K562 (cell line): ENCODE results near the gene SLC7A4. TPM values are rescaled to one million over a fixed set of nuclear protein-coding genes. Genes with fewer than 3 reads are reported as not detected.

Experiments used
- ATAC-seq: fragments of 200-7000 bp; cut with Tn5 transposase; 3 replicates; pipeline ENCODE4 v1.9.1; 2020; ENCODE audit warnings: moderate library complexity
- BruUV-seq: library from RNA; stranded (reverse); fragments of 400-500 nt; replicated peaks from 2 replicates; lab custom pipeline; 2021; lab: Mats Ljungman, UMichigan
- CTCF ChIA-PET: fragments of 300-600 bp; formaldehyde crosslinking; extraction: SDS; loops from one replicate; lab custom pipeline; 2021; ENCODE audit warnings: low intra/inter-chr PET ratio; lab: Yijun Ruan, JAX
- POLR2A ChIA-PET: fragments of 300-600, 350-650 bp; sonication (Branson Sonifier 250); formaldehyde crosslinking; extraction: SDS; loops from one replicate; lab custom pipeline; 2021; ENCODE audit warnings: antibody characterized with exemption, inconsistent platforms; lab: Yijun Ruan, JAX
- DNase-seq, 4 experiments: peaks; one replicate each; pipeline versions ENCODE4 v3.0.0 to v3.0.0-alpha.2; 2011 to 2018; ENCODE audit warnings: low spot score in 3 of 4, mixed read lengths in 3 of 4; ENCODE audit errors: extremely low read depth in 1 of 4
- FAIRE-seq: peaks from 2 replicates; lab custom pipeline; 2011; peaks lifted over from hg19 to GRCh38; lab: Jason Lieb, UNC
- H2AFZ ChIP-seq: 2 replicates; pipeline ENCODE4 v1.6.0; 2011; ENCODE audit warnings: low read depth, low read length, control low read depth, inconsistent platforms
- H3K27ac ChIP-seq: fragments of 200-600 bp; 3 replicates; pipeline ENCODE4 v1.8.0; 2011; ENCODE audit warnings: low read depth, mild to moderate bottlenecking, control low read depth, inconsistent platforms, low read length, moderate library complexity, mixed read lengths; ENCODE audit errors: extremely low read depth
- H3K27me3 ChIP-seq, 2 experiments: fragments of 300-600 bp in 1 of 2; 2 replicates in 1 of 2; 3 replicates in 1 of 2; pipeline versions ENCODE4 v1.6.0 to v1.8.0; 2011; ENCODE audit warnings: inconsistent platforms in 2 of 2, low read length in 2 of 2, mild to moderate bottlenecking in 1 of 2, mixed read lengths in 1 of 2, moderate library complexity in 1 of 2; ENCODE audit not compliant: control insufficient read depth in 2 of 2, insufficient read depth in 2 of 2
- H3K36me3 ChIP-seq: fragments of 300-600 bp; 3 replicates; pipeline ENCODE4 v1.8.0; 2011; ENCODE audit warnings: mild to moderate bottlenecking, low read length, inconsistent platforms; ENCODE audit not compliant: control insufficient read depth, insufficient read depth
- H3K4me1 ChIP-seq, 2 experiments: fragments of 200-600 bp in 1 of 2; replicated peaks in 1 of 2; 2 replicates in 1 of 2; 3 replicates in 1 of 2; pipeline versions ENCODE4 v1.5.1 to v1.8.0; 2011; ENCODE audit warnings: inconsistent platforms in 2 of 2, low read length in 2 of 2, mild to moderate bottlenecking in 1 of 2, mixed read lengths in 1 of 2, moderate library complexity in 1 of 2; ENCODE audit not compliant: control insufficient read depth in 2 of 2, insufficient read depth in 2 of 2
- H3K4me2 ChIP-seq: 2 replicates; pipeline ENCODE4 v1.6.1; 2011; ENCODE audit warnings: low read length, control low read depth, inconsistent platforms, mixed read lengths; ENCODE audit not compliant: insufficient read depth
- H3K4me3 ChIP-seq: fragments of 200-600 bp; sonication (generic), shearing (Covaris generic); 2 replicates; pipeline ENCODE4 v1.5.1; 2016; ENCODE audit warnings: control low read depth, inconsistent platforms
- H3K79me2 ChIP-seq: fragments of 200-600 bp; 3 replicates; pipeline ENCODE4 v1.8.0; 2011; ENCODE audit warnings: low read length, inconsistent platforms; ENCODE audit not compliant: control insufficient read depth, insufficient read depth
- H3K9ac ChIP-seq, 2 experiments: 2 replicates each; pipeline versions ENCODE4 v1.6.0 to v1.6.1; 2011; ENCODE audit warnings: low read depth in 2 of 2, low read length in 2 of 2, control low read depth in 1 of 2, inconsistent platforms in 1 of 2, mild to moderate bottlenecking in 1 of 2, mixed read lengths in 1 of 2; ENCODE audit not compliant: insufficient read depth in 1 of 2
- H3K9me1 ChIP-seq: one replicate; pipeline ENCODE4 v1.6.0; 2011; ENCODE audit warnings: inconsistent platforms, mild to moderate bottlenecking, low read length, moderate library complexity; ENCODE audit not compliant: control insufficient read depth, insufficient read depth
- H3K9me3 ChIP-seq: replicated peaks from 2 replicates; pipeline ENCODE4 v1.5.1; 2011; ENCODE audit warnings: low read depth, low read length, inconsistent platforms; ENCODE audit not compliant: control insufficient read depth, insufficient read depth
- H4K20me1 ChIP-seq: replicated peaks from 2 replicates; pipeline ENCODE4 v1.6.1; 2011; ENCODE audit warnings: low read length, inconsistent platforms, mixed read lengths; ENCODE audit not compliant: control insufficient read depth, insufficient read depth
- BHLHE40 ChIP-seq: IDR thresholded peaks from 2 replicates; pipeline ENCODE4 v1.6.1; 2011; ENCODE audit warnings: low read length, improper control_type of control experiment
- CEBPB ChIP-seq: fragments of 450-650 bp; IDR thresholded peaks from 2 replicates; pipeline ENCODE4 v1.6.1; 2016; ENCODE audit warnings: missing genetic modification characterization, missing compliant biosample characterization
- E2F6 ChIP-seq, 2 experiments: IDR thresholded peaks; 2 replicates each; pipeline ENCODE4 v1.6.1; 2011; ENCODE audit warnings: borderline replicate concordance in 1 of 2, control low read depth in 1 of 2, low read depth in 1 of 2, low read length in 1 of 2, mild to moderate bottlenecking in 1 of 2, mixed read lengths in 1 of 2, moderate library complexity in 1 of 2; ENCODE audit not compliant: insufficient read depth in 1 of 2, insufficient read length in 1 of 2, poor library complexity in 1 of 2, severe bottlenecking in 1 of 2; ENCODE audit errors: extremely low read depth in 1 of 2
- ETV5 ChIP-seq: sonication (generic); formaldehyde crosslinking; IDR thresholded peaks from 2 replicates; pipeline ENCODE4 v1.4.0; 2020; ENCODE audit warnings: low read depth, mild to moderate bottlenecking, missing genetic modification reagents
- HMGXB4 ChIP-seq: sonication (generic); formaldehyde crosslinking; IDR thresholded peaks from 2 replicates; pipeline ENCODE4 v1.8.1; 2023; ENCODE audit warnings: mild to moderate bottlenecking, missing genetic modification reagents
- JUNB ChIP-seq: fragments of 450-650 bp; formaldehyde crosslinking; conservative IDR thresholded peaks from 2 replicates; pipeline ENCODE4 v1.4.0; 2020; ENCODE audit warnings: mild to moderate bottlenecking
- KDM2B ChIP-seq: fragments of 250-450 bp; sonication (Bioruptor Pico); IDR thresholded peaks from 2 replicates; pipeline ENCODE4 v1.8.0; 2021; ENCODE audit warnings: mild to moderate bottlenecking, moderate library complexity
- SP2 ChIP-seq: IDR thresholded peaks from 2 replicates; pipeline ENCODE4 v1.6.1; 2011; ENCODE audit warnings: mild to moderate bottlenecking, low read depth, low read length, moderate library complexity; ENCODE audit not compliant: poor library complexity, severe bottlenecking; ENCODE audit errors: extremely low read depth
- STAT5B ChIP-seq: fragments of 250-450 bp; sonication (Bioruptor Pico); IDR thresholded peaks from 2 replicates; pipeline ENCODE4 v1.8.0; 2021; ENCODE audit warnings: mild to moderate bottlenecking, inconsistent platforms
- ZC3H4 ChIP-seq: sonication (generic); formaldehyde crosslinking; IDR thresholded peaks from 2 replicates; pipeline ENCODE4 v1.9.0; 2021; ENCODE audit warnings: missing genetic modification reagents, borderline replicate concordance
- ZHX1 ChIP-seq: fragments of 150-350 bp; conservative IDR thresholded peaks from 2 replicates; pipeline ENCODE4 v1.6.1; 2014; ENCODE audit warnings: low read length
- ZNF583 ChIP-seq: fragments of 250-450 bp; sonication (Bioruptor Pico); IDR thresholded peaks from 2 replicates; pipeline ENCODE4 v1.4.0; 2020
- WGBS: fragments of 100-300 bp; shearing (Covaris generic); methylation state at CpG from one replicate; pipeline ENCODE4 v1.1.6; 2016; ENCODE audit warnings: low coverage, mixed read lengths; ENCODE audit not compliant: insufficient coverage; ENCODE audit errors: missing lambda C conversion rate; 5-methylcytosine and 5-hydroxymethylcytosine counted together
- in situ Hi-C: fragments of 300-500 bp; cut with MboI; formaldehyde crosslinking; loops from 4 replicates; pipeline ENCODE4 v1.15.0; 2018; ENCODE audit warnings: inconsistent platforms, mixed read lengths
- intact Hi-C: fragments of 100-400 bp; cut with micrococcal nuclease; formaldehyde crosslinking; loops from 2 replicates; pipeline ENCODE4 v1.14.2; 2022
- polyA plus RNA-seq, 8 experiments: library from polyadenylated mRNA; depleted of rRNA in 4 of 8; stranded (reverse) in 5 of 8; unstranded in 3 of 8; fragments of >200 nt; fragmentation: Nextera tagmentation in 2 of 8; fragmentation: Illumina TruSeq in 1 of 8; extraction: Ambion mirVana in 2 of 8; extraction: Trizol in 1 of 8; gene quantifications; 2 replicates each; pipeline versions ENCODE4 v1.2.1 to v1.2.3, GENCODE V29; 2011 to 2014; ENCODE audit warnings: inconsistent platforms in 1 of 8, missing spikeins in 1 of 8
- total RNA-seq, 7 experiments: library from RNA; depleted of rRNA in 6 of 7; stranded (reverse); fragments of >200 nt in 6 of 7; fragmentation: Illumina TruSeq in 2 of 7; extraction: Trizol in 2 of 7; gene quantifications; 2 replicates each; pipeline versions ENCODE4 v1.2.1 to v1.2.3, GENCODE V29; 2011 to 2021; ENCODE audit warnings: low replicate concordance in 1 of 7

The SLC7A4 gene
- total and polyA plus RNA-seq, 9 of the 15 experiments (the other 6 are each of a cell fraction or from before 2014, with no cell fraction given): not detected

GRCh38 chr22:20979940-20980453 is 52.4 kb downstream of the SLC7A4 start (continued):
- 0 out of 2 replicates have a peak, but pooled peaks have one; percentile 22 for TF ChIP-seq HMGXB4 (CRISPR knock-in tag)
- no peak for TF ChIP-seq CEBPB (tag)
- TF ChIP-seq ZC3H4 (CRISPR knock-in tag): no peak

GRCh38 chr22:20979243-20979809 is 53.0 kb downstream of the SLC7A4 start:
- CTCF ChIA-PET: no interaction called here
- Histone ChIP-seq H3K4me1 (peaks cover 19 to 62% of the 10 kb centered on the region in 2 experiments), H4K20me1 (no peaks in the 10 kb centered on the region; the same call in 1 of the 2 replicates), H2AFZ (peak overlapping the region; percentile 24; the same call in 1 of the 2 replicates), H3K27me3 (peaks cover 21 to 36% of the 10 kb centered on the region in 2 experiments; a peak in 4 of 5 replicates), H3K9me3 (peaks cover 11% of the 10 kb centered on the region), H3K4me3 (no peak overlapping the region), H3K9me1 (peaks cover 5% of the 10 kb centered on the region), H3K36me3 (peaks cover 15% of the 10 kb centered on the region), H3K9ac (peak overlapping the region in 1 of 2 experiments; percentile 97; a peak in 1 of 4 replicates), H3K27ac (no peak overlapping the region), H3K79me2 (peaks cover 23% of the 10 kb centered on the region), H3K4me2 (no peak overlapping the region)
- DNase-seq: peak; percentile 64 to 98 (median 92)
- no TSS peak for BruUV-seq
- POLR2A ChIA-PET: interaction anchor here (0.6 to 64.4 kb wide), 6 partner anchors 9 to 223 kb away, joined by 3 to 1556 read pairs (median 48); partner anchors contain the start of genes AIFM3, CRKL and THAP7
- in situ Hi-C loops (no loop called here), intact Hi-C loops (no loop called here)
- 70% methylated on average over 39 of the region's 39 CpGs for WGBS
- ATAC-seq: peak; percentile 1; the same call in 2 of the 3 replicates
- no peak for FAIRE-seq
- TF ChIP-seq ETV5 (CRISPR knock-in tag) (no peak), KDM2B (CRISPR knock-in tag) (no peak), JUNB (CRISPR knock-in tag) (peak; percentile 46; the same call in 1 of the 2 replicates), ZHX1 (no peak), ZNF583 (CRISPR knock-in tag) (0 out of 2 replicates have a peak, but pooled peaks have one; percentile 37), BHLHE40 (peak; percentile 54; the same call in 1 of the 2 replicates), SP2 (peak; percentile 1), E2F6 (IDR thresholded peaks at IDR 0.05; ENCODE audit: borderline replicate concordance in 1 of 2, extremely low read depth in 1 of 2, insufficient read depth in 1 of 2, insufficient read length in 1 of 2, low read depth in 1 of 2, low read length in 1 of 2, poor library complexity in 1 of 2, severe bottlenecking in 1 of 2) (peak; percentile 40 to 80), STAT5B (no peak)
